ENCODE results near the gene SIRT6.
"Not testable (repeated sequence)": the region's sequence is repeated elsewhere in the genome, so short reads cannot be mapped to it uniquely, and the experiment has no call there.

The SIRT6 gene

GRCh38 chr19:4173479-4174212 is 8.7 kb downstream of the SIRT6 start:
- FAIRE-seq: no peak

DNA sequence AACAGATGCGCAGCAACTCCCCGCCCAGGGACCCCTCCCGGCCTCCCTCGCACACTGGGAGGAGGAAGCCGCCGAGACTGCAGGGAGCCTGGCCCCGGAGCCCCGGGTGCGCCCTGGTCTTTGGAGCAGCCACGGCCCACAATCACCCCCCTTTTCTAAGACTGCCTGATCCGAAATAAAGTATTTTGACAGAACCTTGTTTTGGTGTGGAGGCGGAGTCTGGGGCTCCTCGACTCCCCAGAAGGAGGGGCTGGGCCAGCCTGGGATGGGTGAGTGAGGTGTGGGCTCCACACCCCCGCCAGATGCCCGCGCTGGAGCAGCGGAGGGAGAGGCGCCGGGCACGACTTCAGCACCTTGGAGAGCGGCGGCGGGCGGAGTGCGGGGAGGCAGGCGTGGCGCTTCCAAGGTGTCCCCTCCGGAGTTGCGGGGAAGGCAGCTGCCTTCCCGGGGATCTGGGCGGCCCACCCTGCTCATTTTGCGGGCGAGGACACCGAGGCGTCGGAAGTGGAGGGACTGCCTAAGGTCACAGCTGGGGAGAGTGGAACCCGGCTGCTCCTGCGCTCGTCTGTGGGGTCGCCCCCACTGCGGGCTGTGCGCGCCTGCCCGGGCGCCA is 9.4 kb downstream of the SIRT6 start:
- no peak for FAIRE-seq

- no peak for FAIRE-seq
These were observed 10.7 kb downstream of the SIRT6 start for GRCh38 chr19:4171676-4172075.

- no peak for FAIRE-seq
These were observed 18.1 kb downstream of the SIRT6 start for GRCh38 chr19:4164262-4164661.

DNA sequence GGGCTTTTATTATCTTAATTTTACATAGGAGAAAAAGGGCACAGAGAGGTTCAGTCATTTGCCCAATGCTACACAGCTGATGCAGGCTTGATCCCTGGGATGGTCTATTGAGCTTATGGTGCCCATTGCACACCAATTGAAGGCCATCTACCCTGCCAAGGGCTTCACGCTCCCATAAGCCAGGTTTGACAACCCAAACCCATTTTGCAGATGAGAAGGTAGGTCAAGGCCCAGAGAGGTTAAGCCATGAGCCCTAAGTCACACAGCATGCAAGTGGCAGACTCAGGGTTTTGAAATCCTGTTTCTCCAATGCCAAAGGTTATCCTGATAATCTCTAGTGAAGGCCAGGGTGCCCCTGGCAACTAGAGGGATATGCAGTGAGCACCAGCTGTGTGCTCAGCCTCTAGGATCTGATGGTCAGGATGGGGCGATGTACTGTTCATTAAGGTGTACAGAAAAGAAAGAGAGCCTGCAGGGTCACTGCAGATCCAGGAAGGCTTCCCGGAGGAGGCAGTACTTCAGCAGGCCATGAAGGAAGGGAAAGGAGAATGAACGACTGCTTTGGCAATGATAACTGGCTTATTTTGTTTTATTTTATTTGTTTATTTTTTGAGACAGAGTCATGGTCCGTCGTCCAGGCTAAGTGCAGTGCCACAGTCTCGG is 20.8 kb downstream of the SIRT6 start:
- FAIRE-seq: no peak

DNA sequence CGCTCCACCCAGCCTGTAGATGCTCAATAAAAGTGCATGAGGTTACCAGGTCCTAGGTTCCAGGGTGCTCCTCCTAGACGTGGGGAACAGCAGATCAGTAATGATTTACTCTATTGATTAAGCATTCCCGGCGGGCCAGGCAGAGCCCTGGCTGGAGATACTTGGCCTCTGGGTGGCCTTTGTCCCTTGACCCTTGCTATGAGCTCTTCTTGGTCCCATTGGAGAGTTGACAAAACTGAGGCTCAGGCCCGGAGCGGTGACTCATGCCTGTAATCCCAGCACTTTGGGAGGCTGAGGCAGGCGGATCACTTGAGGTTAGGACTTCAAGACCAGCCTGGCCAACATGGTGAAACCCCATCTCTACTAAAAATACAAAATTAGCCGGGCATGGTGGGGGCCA is 24.4 kb downstream of the SIRT6 start:
- FAIRE-seq: not testable (repeated sequence)

- FAIRE-seq: no peak
These were observed 25.2 kb downstream of the SIRT6 start for GRCh38 chr19:4157164-4157563.

GRCh38 chr19:4154571-4155312 is 27.6 kb downstream of the SIRT6 start:
- no peak for FAIRE-seq

DNA sequence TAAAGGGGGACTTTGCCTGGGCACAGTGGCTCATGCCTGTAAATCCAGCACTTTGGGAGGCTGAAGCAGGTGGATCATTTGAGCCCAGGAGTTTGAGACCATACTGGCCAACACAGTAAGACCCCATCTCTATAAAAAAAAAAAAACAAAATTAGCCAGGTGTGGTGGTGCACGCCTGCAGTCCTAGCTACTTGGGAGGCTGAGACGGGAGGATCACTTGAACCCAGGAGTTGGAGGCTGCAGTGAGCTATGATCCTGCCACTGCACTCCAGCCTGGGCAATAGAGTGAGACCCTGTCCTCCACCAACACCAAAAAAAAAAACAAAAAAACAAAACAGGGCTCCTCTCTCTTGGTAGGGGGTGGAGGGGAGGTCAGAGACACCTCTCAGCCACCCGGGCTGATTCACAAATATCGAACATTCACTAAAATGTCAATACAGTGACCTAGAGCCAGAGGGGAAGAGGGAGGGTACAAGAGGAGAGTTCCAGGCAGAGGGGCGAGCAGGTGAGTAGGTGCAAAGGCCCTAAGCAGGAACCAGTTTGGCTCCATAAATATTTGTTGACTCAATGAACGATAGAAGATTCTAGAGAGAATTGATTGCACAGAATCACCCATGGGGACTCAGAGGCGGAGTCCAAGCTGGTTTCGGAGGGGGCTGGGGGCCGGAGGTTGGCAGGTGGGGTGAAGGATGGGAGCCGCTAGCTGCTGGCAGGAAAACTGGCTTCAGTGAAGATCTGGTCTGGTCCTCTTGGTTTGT is 29.9 kb downstream of the SIRT6 start:
- FAIRE-seq: no peak

DNA sequence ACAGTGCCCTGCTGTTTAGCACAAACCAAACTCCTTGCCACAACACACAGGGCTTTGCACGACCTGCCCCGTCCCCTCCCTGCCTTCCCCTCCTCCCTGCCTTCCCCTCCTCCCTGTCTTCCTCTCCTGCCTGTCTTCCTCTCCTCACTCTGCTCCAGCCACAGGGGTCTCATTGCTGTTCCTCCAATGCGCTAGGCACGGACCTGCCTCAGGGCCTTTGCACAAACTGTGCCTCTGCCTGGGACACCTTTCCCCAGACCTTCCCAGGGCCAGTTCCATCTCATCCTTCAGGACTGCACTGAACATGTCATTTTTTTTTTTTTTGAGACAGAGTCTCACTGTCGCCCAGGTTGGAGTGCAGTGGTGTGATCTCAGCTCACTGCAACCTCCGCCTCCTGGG is 30.7 kb downstream of the SIRT6 start:
- no peak for FAIRE-seq

GRCh38 chr19:4149518-4150288 is 32.7 kb downstream of the SIRT6 start:
- FAIRE-seq: no peak

GRCh38 chr19:4144666-4145249 is 37.6 kb downstream of the SIRT6 start:
- FAIRE-seq: no peak

DNA sequence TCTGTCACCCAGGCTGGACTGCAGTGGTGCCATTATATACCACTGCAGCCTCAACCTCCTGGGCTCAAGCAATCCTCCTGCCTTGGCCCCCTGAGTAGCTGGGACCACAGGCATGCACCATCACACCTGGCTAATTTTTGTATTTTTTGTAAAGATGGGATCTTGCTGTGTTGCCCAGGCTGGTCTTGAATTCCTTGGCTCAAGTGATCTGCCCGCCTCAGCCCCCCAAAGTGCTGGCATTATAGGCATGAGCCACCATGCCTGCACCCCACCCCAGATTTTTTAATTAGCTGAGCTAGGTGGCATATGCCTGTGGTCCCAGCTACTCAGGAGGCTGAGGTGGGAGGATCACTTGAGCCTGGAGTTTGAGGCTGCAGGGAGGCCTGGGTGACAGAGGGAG is 39.4 kb downstream of the SIRT6 start:
- not testable (repeated sequence) for FAIRE-seq

GRCh38 chr19:4140237-4140711 is 42.1 kb downstream of the SIRT6 start:
- peak; percentile 30 for FAIRE-seq

DNA sequence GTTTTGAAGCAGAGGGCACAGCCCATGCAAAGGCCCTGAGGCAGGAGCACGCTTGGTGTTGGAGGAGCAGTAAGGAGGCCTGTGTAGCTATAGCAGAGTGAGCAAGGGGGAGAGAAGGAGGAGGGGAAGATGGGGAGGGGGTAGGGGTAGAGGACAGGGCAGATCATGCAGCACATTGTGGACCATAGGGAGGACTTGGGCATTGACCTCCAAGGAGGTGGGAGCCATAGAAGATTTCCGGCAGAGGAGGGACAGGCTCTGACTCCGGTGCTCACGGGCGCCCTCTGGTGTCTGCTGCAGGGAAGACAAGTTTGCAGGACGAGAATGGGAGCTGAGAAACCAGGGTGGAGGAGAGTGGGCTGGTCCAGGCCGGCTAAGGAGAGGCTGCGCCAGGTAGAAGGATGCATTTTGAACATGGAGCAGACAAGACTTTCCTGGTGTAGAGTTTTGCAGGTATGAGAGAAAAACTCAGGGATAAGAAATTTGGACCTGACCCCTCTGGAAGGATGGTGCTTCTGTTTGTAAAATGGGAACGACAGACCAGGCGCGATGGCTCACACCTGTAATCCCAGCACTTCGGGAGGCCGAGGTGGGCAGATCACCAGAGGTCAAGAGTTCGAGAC is 42.6 kb downstream of the SIRT6 start:
- FAIRE-seq: no peak

DNA sequence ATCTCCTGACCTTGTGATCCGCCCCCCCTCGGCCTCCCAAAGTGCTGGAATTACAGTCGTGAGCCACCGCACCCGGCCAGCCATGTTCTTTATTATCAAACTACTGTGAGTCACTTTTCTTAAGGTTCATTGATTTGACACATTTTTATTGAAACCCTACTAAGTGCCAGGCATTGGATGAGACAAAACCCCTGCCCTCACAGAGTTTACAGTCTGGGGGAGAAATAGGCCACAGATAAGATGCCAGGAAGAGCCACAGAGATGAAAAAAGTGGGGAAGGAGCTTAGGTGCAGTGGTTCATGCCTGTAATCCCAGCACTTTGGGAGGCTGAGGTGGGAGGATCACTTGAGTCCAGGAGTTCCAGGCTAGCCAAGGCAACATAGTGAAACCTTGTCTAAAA is 43.9 kb downstream of the SIRT6 start:
- no peak for FAIRE-seq

DNA sequence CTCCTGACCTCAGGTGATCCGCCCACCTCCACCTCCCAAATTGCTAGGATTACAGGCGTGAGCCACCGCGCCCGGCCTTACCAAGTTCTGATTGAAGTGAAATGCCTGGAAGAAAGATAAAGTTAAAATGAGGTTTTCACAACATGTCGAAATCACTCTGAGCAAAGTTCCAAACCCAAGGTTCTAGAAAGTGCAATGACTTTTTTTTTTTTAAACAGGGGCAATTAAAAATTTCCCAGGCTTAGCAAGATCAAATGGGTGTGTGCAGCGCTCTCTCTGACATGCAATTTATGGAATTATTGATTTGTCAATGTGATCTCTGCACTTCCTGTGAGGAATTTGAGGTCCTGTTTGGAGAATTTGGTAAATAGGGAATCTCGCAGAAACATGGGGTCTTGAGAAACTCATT is 45.7 kb downstream of the SIRT6 start:
- FAIRE-seq: no peak

GRCh38 chr19:4135386-4135785 is 47.0 kb downstream of the SIRT6 start:
- FAIRE-seq: not testable (repeated sequence)

DNA sequence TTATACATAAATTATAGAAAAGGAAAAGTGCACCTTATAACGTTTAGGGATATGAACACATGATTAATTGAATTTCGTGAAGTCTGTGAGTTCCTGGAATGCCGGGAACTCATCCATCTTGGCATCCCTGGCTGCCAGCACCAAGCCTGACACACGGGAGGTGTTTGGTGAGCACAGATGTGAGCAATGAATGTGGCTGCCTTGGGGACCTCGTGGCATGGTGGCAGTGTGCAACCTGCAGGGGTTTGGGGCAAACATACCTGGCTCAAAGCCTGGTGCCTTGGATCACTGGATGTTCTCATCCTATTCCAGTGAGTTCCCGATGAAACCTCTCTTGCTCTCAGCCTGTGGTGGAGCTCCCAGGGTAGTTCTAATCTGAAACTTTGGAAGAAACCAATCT is 48.0 kb downstream of the SIRT6 start:
- no peak for FAIRE-seq

GRCh38 chr19:4130744-4131438 is 51.5 kb downstream of the SIRT6 start:
- peak; percentile 99 for FAIRE-seq

Measured in G401.6 (cell line).